Esophagus muscularis mucosa (tissue), 4 donors: Measurements from ENCODE around the gene CCDC3. TPM values are rescaled to one million over a fixed set of nuclear protein-coding genes. Genes with fewer than 3 reads are reported as not detected.
A peak's percentile ranks its signal among the peaks of the same experiment; 100 is the strongest.
"Not testable (repeated sequence)": the region's sequence is repeated elsewhere in the genome, so short reads cannot be mapped to it uniquely, and the experiment has no call there.

Experiments
- DNase-seq: peaks from one replicate; pipeline ENCODE4 v3.0.0-alpha.2; 2017; ENCODE audit errors: extremely low spot score
- H3K27ac ChIP-seq, 4 donors: fragments of 200-600 bp; sonication (generic); replicated peaks in 1 of 4; 1 replicate in 3 of 4; 2 replicates in 1 of 4; pipeline ENCODE4 v1.5.1; 2016 to 2019; ENCODE audit warnings: mild to moderate bottlenecking in 1 of 4
- H3K27me3 ChIP-seq, 4 donors: fragments of 200-600 bp; sonication (generic); one replicate each; pipeline versions ENCODE4 v1.5.1 to v1.6.0; 2016 to 2019
- H3K36me3 ChIP-seq, 4 donors: fragments of 200-600 bp; sonication (generic); one replicate each; pipeline ENCODE4 v1.5.1; 2016 to 2019
- H3K4me1 ChIP-seq, 4 donors: fragments of 200-600 bp; sonication (generic); one replicate each; pipeline ENCODE4 v1.5.1; 2016 to 2019
- H3K4me3 ChIP-seq, 4 donors: fragments of 200-600 bp; sonication (generic); 1 replicate in 2 of 4; 2 replicates in 2 of 4; pipeline ENCODE4 v1.5.1; 2016 to 2019; ENCODE audit warnings: mild to moderate bottlenecking in 4 of 4, moderate library complexity in 1 of 4
- H3K9me3 ChIP-seq, 4 donors: fragments of 200-600 bp; sonication (generic); 1 replicate in 3 of 4; 2 replicates in 1 of 4; pipeline ENCODE4 v1.5.1; 2016 to 2019
- EP300 ChIP-seq: sonication (generic); formaldehyde crosslinking; IDR thresholded peaks from one replicate; pipeline ENCODE4 v1.6.1; 2017; ENCODE audit warnings: antibody characterized with exemption
- POLR2A ChIP-seq: fragments of 450-650 bp; IDR thresholded peaks from one replicate; pipeline ENCODE4 v1.6.1; 2017; ENCODE audit warnings: antibody characterized with exemption, moderate library complexity, mild to moderate bottlenecking, low read depth
- POLR2AphosphoS5 ChIP-seq, 2 donors: sonication (generic); formaldehyde crosslinking; IDR thresholded peaks; one replicate each; pipeline ENCODE4 v1.6.1; 2017; ENCODE audit warnings: antibody characterized with exemption in 2 of 2
- WGBS: methylation state at CpG from one replicate; pipeline ENCODE4 v1.1.5; 2018; 5-methylcytosine and 5-hydroxymethylcytosine counted together
- intact Hi-C: fragments of 100-400 bp; cut with DNase I; formaldehyde crosslinking; loops from one replicate; pipeline ENCODE4 v1.15.1; 2023
- total RNA-seq, 4 donors: library from RNA; depleted of rRNA; stranded (reverse); fragments of >200 nt; gene quantifications; one replicate each; pipeline versions ENCODE4 v1.1.0 to v1.2.1, GENCODE V29; 2016
- TF ChIP-seq, protein P1 (sequence below), 3 experiments: fragments of 200-600 bp in 2 of 3; fragments of 450-650 bp in 1 of 3; sonication (generic) in 2 of 3; IDR thresholded peaks; one replicate each; pipeline ENCODE4 v1.5.1; 2017 to 2019; ENCODE audit warnings: antibody characterized with exemption in 3 of 3, mild to moderate bottlenecking in 2 of 3, moderate library complexity in 1 of 3

The CCDC3 gene
- total RNA-seq, 4 donors from 2014 or later: 23.7 to 79.1 (median 44.3) TPM

DNA sequence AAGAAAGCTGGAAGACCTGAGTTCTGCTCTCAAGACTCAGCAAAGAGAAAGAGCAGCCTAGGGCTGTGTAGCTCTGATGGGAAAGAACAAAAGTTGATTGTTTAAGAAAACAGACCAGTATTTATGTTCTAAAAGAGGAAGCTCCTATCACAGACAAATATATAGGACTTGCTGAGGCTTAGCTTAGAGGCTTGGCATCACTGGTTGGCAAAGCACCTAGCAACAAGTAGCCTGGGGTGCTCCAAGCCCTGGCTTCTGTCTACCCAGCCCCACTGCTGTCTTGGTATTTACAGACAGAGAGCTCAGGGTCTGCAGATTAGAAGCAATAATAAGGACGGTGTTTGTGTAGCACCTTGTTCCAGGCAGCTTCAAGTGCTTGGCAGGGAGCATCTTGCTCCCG lies 36.9 kb upstream of the CCDC3 start:
- Histone ChIP-seq H3K36me3 (no peaks in the 10 kb centered on the region), H3K4me1 (peaks cover 0 to 10% (median 3%) of the 10 kb centered on the region in 4 donors), H3K27me3 (peaks cover 0 to 3% (median 0%) of the 10 kb centered on the region in 4 donors), H3K27ac (no peak overlapping the region), H3K4me3 (no peak overlapping the region), H3K9me3 (no peaks in the 10 kb centered on the region)
- intact Hi-C loops: no loop called here
- TF ChIP-seq, protein P1, sequence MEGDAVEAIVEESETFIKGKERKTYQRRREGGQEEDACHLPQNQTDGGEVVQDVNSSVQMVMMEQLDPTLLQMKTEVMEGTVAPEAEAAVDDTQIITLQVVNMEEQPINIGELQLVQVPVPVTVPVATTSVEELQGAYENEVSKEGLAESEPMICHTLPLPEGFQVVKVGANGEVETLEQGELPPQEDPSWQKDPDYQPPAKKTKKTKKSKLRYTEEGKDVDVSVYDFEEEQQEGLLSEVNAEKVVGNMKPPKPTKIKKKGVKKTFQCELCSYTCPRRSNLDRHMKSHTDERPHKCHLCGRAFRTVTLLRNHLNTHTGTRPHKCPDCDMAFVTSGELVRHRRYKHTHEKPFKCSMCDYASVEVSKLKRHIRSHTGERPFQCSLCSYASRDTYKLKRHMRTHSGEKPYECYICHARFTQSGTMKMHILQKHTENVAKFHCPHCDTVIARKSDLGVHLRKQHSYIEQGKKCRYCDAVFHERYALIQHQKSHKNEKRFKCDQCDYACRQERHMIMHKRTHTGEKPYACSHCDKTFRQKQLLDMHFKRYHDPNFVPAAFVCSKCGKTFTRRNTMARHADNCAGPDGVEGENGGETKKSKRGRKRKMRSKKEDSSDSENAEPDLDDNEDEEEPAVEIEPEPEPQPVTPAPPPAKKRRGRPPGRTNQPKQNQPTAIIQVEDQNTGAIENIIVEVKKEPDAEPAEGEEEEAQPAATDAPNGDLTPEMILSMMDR (IDR thresholded peaks at IDR 0.05): no peak
- TF ChIP-seq POLR2A (no peak), EP300 (no peak), POLR2AphosphoS5 (IDR thresholded peaks at IDR 0.05) (no peak)
- no peak for DNase-seq
- WGBS: 47% methylated on average over 2 of the region's 2 CpGs

GRCh38 chr10:13037832-13038231 lies 36.3 kb upstream of the CCDC3 start:
- Histone ChIP-seq H3K9me3 (no peaks in the 10 kb centered on the region), H3K4me1 (peaks cover 0 to 10% (median 3%) of the 10 kb centered on the region in 4 donors), H3K36me3 (no peaks in the 10 kb centered on the region), H3K27ac (no peak overlapping the region), H3K27me3 (peaks cover 0 to 3% (median 0%) of the 10 kb centered on the region in 4 donors), H3K4me3 (no peak overlapping the region)
- no peak for TF ChIP-seq POLR2AphosphoS5 (IDR thresholded peaks at IDR 0.05)
- no peak for TF ChIP-seq EP300
- TF ChIP-seq, protein P1 (IDR thresholded peaks at IDR 0.05): no peak
- no peak for TF ChIP-seq POLR2A
- DNase-seq: no peak
- intact Hi-C loops: no loop called here
- WGBS: 96% methylated on average over 2 of the region's 2 CpGs

GRCh38 chr10:13036841-13037240 lies 35.3 kb upstream of the CCDC3 start:
- no peak for DNase-seq
- intact Hi-C loops: no loop called here
- no peak overlapping the region for H3K27ac ChIP-seq
- peaks cover 0 to 8% (median 2%) of the 10 kb centered on the region in 4 donors for H3K4me1 ChIP-seq
- no peak overlapping the region for H3K4me3 ChIP-seq
- H3K36me3 ChIP-seq: no peaks in the 10 kb centered on the region
- TF ChIP-seq, protein P1 (IDR thresholded peaks at IDR 0.05): no peak
- TF ChIP-seq EP300 (no peak), POLR2AphosphoS5 (IDR thresholded peaks at IDR 0.05) (no peak), POLR2A (no peak)
- no peaks in the 10 kb centered on the region for H3K9me3 ChIP-seq
- 93% methylated on average over 4 of the region's 4 CpGs for WGBS
- H3K27me3 ChIP-seq: peaks cover 0 to 3% (median 0%) of the 10 kb centered on the region in 4 donors

DNA sequence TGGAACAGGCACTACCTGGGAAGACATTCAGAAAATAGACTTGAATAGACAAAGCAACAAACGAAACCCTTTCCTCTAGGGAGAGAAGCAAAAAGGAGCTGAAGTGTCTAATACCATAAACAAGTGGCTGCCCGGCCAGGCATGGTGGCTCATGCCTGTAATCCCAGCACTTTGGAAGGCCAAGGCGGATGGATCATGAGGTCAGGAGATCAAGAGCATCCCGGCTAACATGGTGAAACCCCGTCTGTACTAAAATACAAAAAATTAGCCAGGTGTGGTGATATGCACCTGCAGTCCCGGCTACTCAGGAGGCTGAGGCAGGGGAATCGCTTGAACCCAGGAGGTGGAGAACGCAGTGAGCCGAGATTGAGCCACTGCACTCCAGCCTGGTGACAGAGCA lies 34.2 kb upstream of the CCDC3 start:
- H3K27me3 ChIP-seq, H3K27ac ChIP-seq, H3K4me1 ChIP-seq, H3K36me3 ChIP-seq, intact Hi-C loops, H3K4me3 ChIP-seq, H3K9me3 ChIP-seq: not testable (repeated sequence)
- WGBS: 82% methylated on average over 9 of the region's 9 CpGs
- DNase-seq: peak; percentile 78

GRCh38 chr10:13026873-13027272 lies 25.4 kb upstream of the CCDC3 start:
- Histone ChIP-seq H3K27me3 (no peaks in the 10 kb centered on the region), H3K4me3 (no peak overlapping the region), H3K9me3 (peaks cover 0 to 15% (median 6%) of the 10 kb centered on the region in 4 donors), H3K36me3 (no peaks in the 10 kb centered on the region), H3K27ac (no peak overlapping the region), H3K4me1 (no peaks in the 10 kb centered on the region)
- TF ChIP-seq EP300 (no peak), POLR2A (no peak), POLR2AphosphoS5 (IDR thresholded peaks at IDR 0.05) (no peak)
- TF ChIP-seq, protein P1 (IDR thresholded peaks at IDR 0.05): no peak
- WGBS: 66% methylated on average over 5 of the region's 5 CpGs
- intact Hi-C loops: no loop called here
- DNase-seq: no peak
